HCT116 (cell line): ENCODE data around the gene ZRANB1. TPM values are rescaled to one million over a fixed set of nuclear protein-coding genes. Genes with fewer than 3 reads are reported as not detected.

Source experiments
- ATAC-seq: fragments of 200-7000 bp; cut with Tn5 transposase; 2 replicates; pipeline ENCODE4 v1.9.1; 2020; ENCODE audit warnings: mild to moderate bottlenecking, moderate library complexity
- BruUV-seq: library from RNA; stranded (reverse); fragments of 400-500 nt; replicated peaks from 2 replicates; lab custom pipeline; 2021; lab: Mats Ljungman, UMichigan
- CTCF ChIA-PET: fragments of 300-600 bp; sonication (Branson Sonifier 250); formaldehyde crosslinking; loops from one replicate; lab custom pipeline; 2021; ENCODE audit warnings: antibody characterized with exemption; lab: Charles Lee
- POLR2A ChIA-PET: fragments of 300-600, 350-600 bp; sonication (Branson Sonifier 250); formaldehyde crosslinking; loops from one replicate; lab custom pipeline; 2021; ENCODE audit warnings: antibody characterized with exemption; lab: Charles Lee
- RAD21 ChIA-PET, 2 experiments: fragments of 300-600 bp; sonication (Branson Sonifier 250); formaldehyde crosslinking; loops; one replicate each; lab custom pipeline; 2023; ENCODE audit warnings: low total read pairs in 2 of 2; ENCODE audit not compliant: uncharacterized antibody in 2 of 2, unreplicated experiment in 2 of 2, low non-redundant PET in 1 of 2; lab: Charles Lee
- DNase-seq: peaks from one replicate; pipeline ENCODE4 v3.0.0-alpha.2; 2010; ENCODE audit warnings: low read depth, low spot score
- H2AFZ ChIP-seq: fragments of 200-600 bp; shearing (Covaris generic), sonication (generic); 2 replicates; pipeline ENCODE4 v1.6.1; 2017; ENCODE audit warnings: low read depth, mixed run types, mixed read lengths, antibody characterized with exemption, low read length; ENCODE audit not compliant: poor library complexity, severe bottlenecking
- H3K27ac ChIP-seq: 2 replicates; pipeline ENCODE4 v1.5.1; 2012; ENCODE audit warnings: low read depth, low read length
- H3K27me3 ChIP-seq: fragments of 200-600 bp; sonication (generic); 2 replicates; pipeline ENCODE4 v1.6.1; 2016; ENCODE audit warnings: mixed run types, low read length, mixed read lengths; ENCODE audit not compliant: insufficient read depth
- H3K36me3 ChIP-seq, 2 experiments: fragments of 200-500 bp in 1 of 2; fragments of 200-600 bp in 1 of 2; sonication (Bioruptor generic) in 1 of 2; sonication (generic) in 1 of 2; 2 replicates each; pipeline versions ENCODE4 v1.5.1 to v1.6.1; 2014 to 2016; ENCODE audit warnings: low read length in 2 of 2, inconsistent platforms in 1 of 2, mixed read lengths in 1 of 2, mixed run types in 1 of 2; ENCODE audit not compliant: insufficient read depth in 2 of 2, control insufficient read depth in 1 of 2
- H3K4me1 ChIP-seq, 2 experiments: fragments of 200-600 bp in 1 of 2; sonication (generic) in 1 of 2; 2 replicates each; pipeline versions ENCODE4 v1.5.1 to v1.6.1; 2012 to 2017; ENCODE audit warnings: low read length in 2 of 2, inconsistent platforms in 1 of 2, mild to moderate bottlenecking in 1 of 2, mixed read lengths in 1 of 2, mixed run types in 1 of 2, moderate library complexity in 1 of 2; ENCODE audit not compliant: insufficient read depth in 2 of 2, control insufficient read depth in 1 of 2
- H3K4me2 ChIP-seq: fragments of 200-600 bp; sonication (generic); 2 replicates; pipeline ENCODE4 v1.6.1; 2017; ENCODE audit warnings: mixed run types, low read length, mixed read lengths
- H3K4me3 ChIP-seq, 2 experiments: fragments of 200-600 bp in 1 of 2; sonication (generic) in 1 of 2; replicated peaks in 1 of 2; 2 replicates each; pipeline ENCODE4 v1.5.1; 2011 to 2016; ENCODE audit warnings: low read length in 2 of 2, control low read depth in 1 of 2, low read depth in 1 of 2, mild to moderate bottlenecking in 1 of 2, mixed read lengths in 1 of 2, mixed run types in 1 of 2
- H3K79me2 ChIP-seq: fragments of 200-600 bp; sonication (generic); 2 replicates; pipeline ENCODE4 v1.6.1; 2017; ENCODE audit warnings: mild to moderate bottlenecking, mixed run types, low read length, moderate library complexity, mixed read lengths; ENCODE audit not compliant: insufficient read depth
- H3K9ac ChIP-seq: fragments of 200-600 bp; sonication (generic); 2 replicates; pipeline ENCODE4 v1.6.1; 2016; ENCODE audit warnings: low read length, mixed read lengths
- H3K9me2 ChIP-seq: fragments of 200-600 bp; sonication (generic), shearing (Covaris generic); 2 replicates; pipeline ENCODE4 v1.6.1; 2017; ENCODE audit warnings: mixed run types, mild to moderate bottlenecking, moderate library complexity; ENCODE audit not compliant: insufficient read depth
- H3K9me3 ChIP-seq, 2 experiments: fragments of 200-500 bp in 1 of 2; fragments of 200-600 bp in 1 of 2; sonication (Bioruptor generic) in 1 of 2; sonication (generic) in 1 of 2; 2 replicates each; pipeline ENCODE4 v1.6.1; 2014 to 2017; ENCODE audit warnings: low read length in 2 of 2, mixed read lengths in 2 of 2, inconsistent platforms in 1 of 2, low read depth in 1 of 2, mild to moderate bottlenecking in 1 of 2, mixed run types in 1 of 2, moderate library complexity in 1 of 2; ENCODE audit not compliant: control insufficient read depth in 1 of 2, insufficient read depth in 1 of 2
- H4K20me1 ChIP-seq: fragments of 200-600 bp; sonication (generic), shearing (Covaris generic); 2 replicates; pipeline ENCODE4 v1.6.1; 2017; ENCODE audit warnings: mixed run types, mild to moderate bottlenecking, moderate library complexity; ENCODE audit not compliant: insufficient read depth
- ELF1 ChIP-seq: IDR thresholded peaks from 2 replicates; pipeline ENCODE4 v1.6.1; 2012; ENCODE audit warnings: low read depth, borderline replicate concordance
- FOSL1 ChIP-seq: IDR thresholded peaks from 2 replicates; pipeline ENCODE4 v1.6.1; 2012; ENCODE audit warnings: low read depth
- JUND ChIP-seq: IDR thresholded peaks from 2 replicates; pipeline ENCODE4 v1.6.1; 2012
- POLR2A ChIP-seq: IDR thresholded peaks from 2 replicates; pipeline ENCODE4 v1.7.0; 2011; ENCODE audit warnings: borderline replicate concordance; ENCODE audit not compliant: insufficient read depth, insufficient read length; ENCODE audit errors: extremely low read depth
- POLR2AphosphoS5 ChIP-seq: IDR thresholded peaks from 2 replicates; pipeline ENCODE4 v1.6.1; 2011; ENCODE audit warnings: mild to moderate bottlenecking, low read depth, low read length, moderate library complexity
- SIN3A ChIP-seq: IDR thresholded peaks from 2 replicates; pipeline ENCODE4 v1.6.1; 2012; ENCODE audit warnings: low read depth
- SP1 ChIP-seq: IDR thresholded peaks from 2 replicates; pipeline ENCODE4 v1.6.1; 2012; ENCODE audit warnings: low read depth
- TCF7L2 ChIP-seq: IDR thresholded peaks from 2 replicates; pipeline ENCODE4 v1.7.0; 2011; ENCODE audit warnings: borderline replicate concordance, inconsistent platforms; ENCODE audit not compliant: insufficient read depth, insufficient read length; ENCODE audit errors: extremely low read depth
- intact Hi-C: fragments of 100-400 bp; cut with micrococcal nuclease; formaldehyde crosslinking; loops from 2 replicates; pipeline ENCODE4 v1.10.0; 2022
- total RNA-seq: library from RNA; stranded (reverse); gene quantifications from one replicate; pipeline ENCODE4 v1.2.1, GENCODE V29; 2021; ENCODE audit not compliant: unreplicated experiment
- TF ChIP-seq, protein P1 (sequence below), 3 experiments: fragments of 200-600 bp in 1 of 3; sonication (generic) in 1 of 3; IDR thresholded peaks in 2 of 3; conservative IDR thresholded peaks in 1 of 3; 2 replicates each; pipeline ENCODE4 v1.5.1; 2012 to 2017; ENCODE audit warnings: low read depth in 2 of 3, low read length in 2 of 3, antibody characterized with exemption in 1 of 3, borderline replicate concordance in 1 of 3, control low read depth in 1 of 3, mild to moderate bottlenecking in 1 of 3, mixed read lengths in 1 of 3, mixed run types in 1 of 3, moderate library complexity in 1 of 3; ENCODE audit not compliant: insufficient read depth in 1 of 3
- TF ChIP-seq, protein P2 (sequence below): IDR thresholded peaks from 2 replicates; pipeline ENCODE4 v1.6.1; 2011; ENCODE audit warnings: mild to moderate bottlenecking, low read length, moderate library complexity; ENCODE audit not compliant: insufficient replicate concordance; ENCODE audit errors: extremely low read depth
- TF ChIP-seq, protein P3 (sequence below): IDR thresholded peaks from 2 replicates; pipeline ENCODE4 v1.6.1; 2012; ENCODE audit warnings: low read depth
- TF ChIP-seq, protein P4 (sequence below): IDR thresholded peaks from 2 replicates; pipeline ENCODE4 v1.6.1; 2012

Gene ZRANB1
- total RNA-seq, 1 experiment from 2014 or later: 23.9 TPM

DNA sequence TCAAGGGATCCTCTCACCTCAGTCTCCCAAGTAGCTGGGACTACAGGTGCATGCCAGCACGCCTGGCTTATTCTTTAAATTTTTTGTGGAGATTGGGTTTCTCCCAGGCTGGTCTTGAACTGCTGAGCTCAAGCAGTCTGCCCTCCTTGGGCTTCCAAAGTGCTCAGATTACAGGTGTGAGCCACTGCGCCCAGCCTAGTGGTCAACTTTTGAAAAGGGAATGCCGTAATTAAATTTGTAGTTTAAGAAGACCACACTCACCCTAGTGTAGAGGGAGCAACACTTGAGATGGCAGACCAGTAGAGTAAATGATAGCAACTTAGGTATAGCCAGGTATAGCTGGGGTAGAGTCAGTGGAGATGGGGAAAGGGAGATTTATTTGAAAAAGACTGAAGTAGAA, 17.6 kb downstream of the ZRANB1 start:
- Histone ChIP-seq H3K9me3 (no peaks in the 10 kb centered on the region), H3K36me3 (no peaks in the 10 kb centered on the region), H3K27me3 (no peaks in the 10 kb centered on the region), H3K27ac (no peak overlapping the region), H3K4me3 (no peak overlapping the region), H3K9me2 (no peaks in the 10 kb centered on the region), H3K4me2 (no peak overlapping the region), H3K79me2 (peaks cover 95% of the 10 kb centered on the region), H4K20me1 (peaks cover 28% of the 10 kb centered on the region; the same call in 1 of the 2 replicates), H3K9ac (no peak overlapping the region), H2AFZ (no peak overlapping the region), H3K4me1 (peaks cover 0 to 17% of the 10 kb centered on the region in 2 experiments)
- RAD21 ChIA-PET: no interaction called here
- no peak for TF ChIP-seq SP1
- TF ChIP-seq, protein P1, sequence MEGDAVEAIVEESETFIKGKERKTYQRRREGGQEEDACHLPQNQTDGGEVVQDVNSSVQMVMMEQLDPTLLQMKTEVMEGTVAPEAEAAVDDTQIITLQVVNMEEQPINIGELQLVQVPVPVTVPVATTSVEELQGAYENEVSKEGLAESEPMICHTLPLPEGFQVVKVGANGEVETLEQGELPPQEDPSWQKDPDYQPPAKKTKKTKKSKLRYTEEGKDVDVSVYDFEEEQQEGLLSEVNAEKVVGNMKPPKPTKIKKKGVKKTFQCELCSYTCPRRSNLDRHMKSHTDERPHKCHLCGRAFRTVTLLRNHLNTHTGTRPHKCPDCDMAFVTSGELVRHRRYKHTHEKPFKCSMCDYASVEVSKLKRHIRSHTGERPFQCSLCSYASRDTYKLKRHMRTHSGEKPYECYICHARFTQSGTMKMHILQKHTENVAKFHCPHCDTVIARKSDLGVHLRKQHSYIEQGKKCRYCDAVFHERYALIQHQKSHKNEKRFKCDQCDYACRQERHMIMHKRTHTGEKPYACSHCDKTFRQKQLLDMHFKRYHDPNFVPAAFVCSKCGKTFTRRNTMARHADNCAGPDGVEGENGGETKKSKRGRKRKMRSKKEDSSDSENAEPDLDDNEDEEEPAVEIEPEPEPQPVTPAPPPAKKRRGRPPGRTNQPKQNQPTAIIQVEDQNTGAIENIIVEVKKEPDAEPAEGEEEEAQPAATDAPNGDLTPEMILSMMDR (IDR thresholded peaks at IDR 0.05 in 2 of 3, conservative IDR thresholded peaks at IDR 0.05 in 1 of 3; ENCODE audit: borderline replicate concordance in 1 of 3, insufficient read depth in 1 of 3, low read depth in 2 of 3, low read length in 2 of 3): no peak
- no peak for TF ChIP-seq POLR2A
- no peak for TF ChIP-seq TCF7L2
- no peak for TF ChIP-seq SIN3A
- TF ChIP-seq, protein P2, sequence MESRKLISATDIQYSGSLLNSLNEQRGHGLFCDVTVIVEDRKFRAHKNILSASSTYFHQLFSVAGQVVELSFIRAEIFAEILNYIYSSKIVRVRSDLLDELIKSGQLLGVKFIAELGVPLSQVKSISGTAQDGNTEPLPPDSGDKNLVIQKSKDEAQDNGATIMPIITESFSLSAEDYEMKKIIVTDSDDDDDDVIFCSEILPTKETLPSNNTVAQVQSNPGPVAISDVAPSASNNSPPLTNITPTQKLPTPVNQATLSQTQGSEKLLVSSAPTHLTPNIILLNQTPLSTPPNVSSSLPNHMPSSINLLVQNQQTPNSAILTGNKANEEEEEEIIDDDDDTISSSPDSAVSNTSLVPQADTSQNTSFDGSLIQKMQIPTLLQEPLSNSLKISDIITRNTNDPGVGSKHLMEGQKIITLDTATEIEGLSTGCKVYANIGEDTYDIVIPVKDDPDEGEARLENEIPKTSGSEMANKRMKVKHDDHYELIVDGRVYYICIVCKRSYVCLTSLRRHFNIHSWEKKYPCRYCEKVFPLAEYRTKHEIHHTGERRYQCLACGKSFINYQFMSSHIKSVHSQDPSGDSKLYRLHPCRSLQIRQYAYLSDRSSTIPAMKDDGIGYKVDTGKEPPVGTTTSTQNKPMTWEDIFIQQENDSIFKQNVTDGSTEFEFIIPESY: no peak
- TF ChIP-seq FOSL1: no peak
- TF ChIP-seq POLR2AphosphoS5: no peak
- no peak for TF ChIP-seq JUND
- TF ChIP-seq, protein P3, sequence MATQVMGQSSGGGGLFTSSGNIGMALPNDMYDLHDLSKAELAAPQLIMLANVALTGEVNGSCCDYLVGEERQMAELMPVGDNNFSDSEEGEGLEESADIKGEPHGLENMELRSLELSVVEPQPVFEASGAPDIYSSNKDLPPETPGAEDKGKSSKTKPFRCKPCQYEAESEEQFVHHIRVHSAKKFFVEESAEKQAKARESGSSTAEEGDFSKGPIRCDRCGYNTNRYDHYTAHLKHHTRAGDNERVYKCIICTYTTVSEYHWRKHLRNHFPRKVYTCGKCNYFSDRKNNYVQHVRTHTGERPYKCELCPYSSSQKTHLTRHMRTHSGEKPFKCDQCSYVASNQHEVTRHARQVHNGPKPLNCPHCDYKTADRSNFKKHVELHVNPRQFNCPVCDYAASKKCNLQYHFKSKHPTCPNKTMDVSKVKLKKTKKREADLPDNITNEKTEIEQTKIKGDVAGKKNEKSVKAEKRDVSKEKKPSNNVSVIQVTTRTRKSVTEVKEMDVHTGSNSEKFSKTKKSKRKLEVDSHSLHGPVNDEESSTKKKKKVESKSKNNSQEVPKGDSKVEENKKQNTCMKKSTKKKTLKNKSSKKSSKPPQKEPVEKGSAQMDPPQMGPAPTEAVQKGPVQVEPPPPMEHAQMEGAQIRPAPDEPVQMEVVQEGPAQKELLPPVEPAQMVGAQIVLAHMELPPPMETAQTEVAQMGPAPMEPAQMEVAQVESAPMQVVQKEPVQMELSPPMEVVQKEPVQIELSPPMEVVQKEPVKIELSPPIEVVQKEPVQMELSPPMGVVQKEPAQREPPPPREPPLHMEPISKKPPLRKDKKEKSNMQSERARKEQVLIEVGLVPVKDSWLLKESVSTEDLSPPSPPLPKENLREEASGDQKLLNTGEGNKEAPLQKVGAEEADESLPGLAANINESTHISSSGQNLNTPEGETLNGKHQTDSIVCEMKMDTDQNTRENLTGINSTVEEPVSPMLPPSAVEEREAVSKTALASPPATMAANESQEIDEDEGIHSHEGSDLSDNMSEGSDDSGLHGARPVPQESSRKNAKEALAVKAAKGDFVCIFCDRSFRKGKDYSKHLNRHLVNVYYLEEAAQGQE: no peak
- TF ChIP-seq, protein P4, sequence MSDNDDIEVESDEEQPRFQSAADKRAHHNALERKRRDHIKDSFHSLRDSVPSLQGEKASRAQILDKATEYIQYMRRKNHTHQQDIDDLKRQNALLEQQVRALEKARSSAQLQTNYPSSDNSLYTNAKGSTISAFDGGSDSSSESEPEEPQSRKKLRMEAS: no peak
- no peak for TF ChIP-seq ELF1
- POLR2A ChIA-PET: no interaction called here
- ATAC-seq (peak; percentile 40; the same call in 1 of the 2 replicates), DNase-seq (no peak)
- no TSS peak for BruUV-seq
- intact Hi-C loops: no loop called here
- CTCF ChIA-PET: no interaction called here
